Measurements from ENCODE around the gene YEATS2. TPM values are rescaled to one million over a fixed set of nuclear protein-coding genes. Genes with fewer than 3 reads are reported as not detected.

The YEATS2 gene
- total RNA-seq, 6 donors from 2014 or later = 23.9 to 65.0 (median 41.2) TPM

DNA sequence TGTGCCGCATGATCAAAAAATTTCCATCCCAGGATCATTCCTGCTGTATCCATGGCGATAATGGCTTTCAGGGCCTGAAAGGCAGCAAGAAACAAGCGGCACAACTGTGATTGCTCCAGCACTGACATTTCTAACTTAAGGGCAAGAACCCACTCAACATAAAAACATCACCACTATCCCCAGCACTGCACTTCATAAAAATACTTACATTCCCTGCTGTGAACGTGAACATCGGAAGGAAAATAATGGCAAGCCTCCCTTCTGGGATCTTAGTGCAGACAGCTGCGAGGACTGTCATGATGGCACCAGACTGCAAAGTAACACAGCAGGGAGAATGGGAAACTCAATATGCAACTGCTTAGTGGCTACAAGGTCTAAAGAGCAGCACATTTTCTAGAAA is 135.9 kb downstream of the YEATS2 start:
- ATAC-seq (ENCODE audit: low FRiP score in 2 of 2) = no peak
- TF ChIP-seq CTCF (IDR thresholded peaks at IDR 0.05) (no peak), POLR2AphosphoS5 (IDR thresholded peaks at IDR 0.05) (no peak), POLR2A (IDR thresholded peaks at IDR 0.05) (no peak), EP300 (IDR thresholded peaks at IDR 0.05) (no peak)
- Histone ChIP-seq H3K4me1 (no peaks in the 10 kb centered on the region), H3K4me3 (no peak overlapping the region), H3K36me3 (peaks cover 15 to 87% (median 45%) of the 10 kb centered on the region in 4 donors), H3K27me3 (no peaks in the 10 kb centered on the region), H3K27ac (no peak overlapping the region), H3K9me3 (no peaks in the 10 kb centered on the region)
- WGBS, 2 donors = 94 to 96% methylated on average over 6 of the region's 6 CpGs
- no peak for DNase-seq

GRCh38 chr3:183837390-183837789 is 139.8 kb downstream of the YEATS2 start:
- WGBS, 2 donors = 91 to 97% methylated on average over 6 to 9 of the region's 9 CpGs
- no peak overlapping the region for H3K4me3 ChIP-seq
- TF ChIP-seq POLR2AphosphoS5 (IDR thresholded peaks at IDR 0.05) (no peak), POLR2A (IDR thresholded peaks at IDR 0.05) (no peak), CTCF (IDR thresholded peaks at IDR 0.05) (no peak), EP300 (IDR thresholded peaks at IDR 0.05) (no peak)
- H3K9me3 ChIP-seq = no peaks in the 10 kb centered on the region
- H3K4me1 ChIP-seq = no peaks in the 10 kb centered on the region
- DNase-seq (no peak), ATAC-seq (ENCODE audit: low FRiP score in 2 of 2) (no peak)
- no peaks in the 10 kb centered on the region for H3K27me3 ChIP-seq
- peaks cover 24 to 89% (median 60%) of the 10 kb centered on the region in 4 donors for H3K36me3 ChIP-seq
- H3K27ac ChIP-seq = no peak overlapping the region

DNA sequence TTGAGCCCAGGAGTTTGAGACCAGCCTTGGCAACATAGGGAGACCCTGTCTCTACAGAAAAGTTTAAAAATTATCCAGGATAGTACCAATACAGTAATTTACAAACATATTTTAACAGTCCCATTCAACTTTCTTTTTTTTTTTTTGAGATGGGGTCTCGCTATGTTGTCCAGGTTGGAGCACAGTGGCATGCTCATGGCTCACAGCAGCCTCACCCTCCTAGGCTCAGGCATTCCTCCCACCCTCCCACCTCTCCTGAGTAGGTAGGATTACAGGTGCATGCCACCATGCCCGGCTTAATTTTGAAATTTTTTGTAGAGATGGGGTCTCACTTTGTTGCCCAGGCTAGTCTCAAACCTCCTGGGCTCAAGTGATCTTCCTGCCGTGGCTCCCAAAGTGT is 140.3 kb downstream of the YEATS2 start:
- no peak overlapping the region for H3K27ac ChIP-seq
- H3K4me3 ChIP-seq = no peak overlapping the region
- DNase-seq (no peak), ATAC-seq (ENCODE audit: low FRiP score in 2 of 2) (no peak)
- no peaks in the 10 kb centered on the region for H3K27me3 ChIP-seq
- 98 to 100% methylated on average over 3 of the region's 3 CpGs for WGBS, 2 donors
- H3K4me1 ChIP-seq = no peaks in the 10 kb centered on the region
- peaks cover 24 to 89% (median 58%) of the 10 kb centered on the region in 4 donors for H3K36me3 ChIP-seq
- no peak for TF ChIP-seq CTCF (IDR thresholded peaks at IDR 0.05)
- no peak for TF ChIP-seq EP300 (IDR thresholded peaks at IDR 0.05)
- TF ChIP-seq POLR2A (IDR thresholded peaks at IDR 0.05) = no peak
- no peak for TF ChIP-seq POLR2AphosphoS5 (IDR thresholded peaks at IDR 0.05)
- no peaks in the 10 kb centered on the region for H3K9me3 ChIP-seq

GRCh38 chr3:183839751-183840150 is 142.2 kb downstream of the YEATS2 start:
- TF ChIP-seq POLR2AphosphoS5 (IDR thresholded peaks at IDR 0.05) (no peak), POLR2A (IDR thresholded peaks at IDR 0.05) (no peak), CTCF (IDR thresholded peaks at IDR 0.05) (no peak), EP300 (IDR thresholded peaks at IDR 0.05) (no peak)
- Histone ChIP-seq H3K27me3 (no peaks in the 10 kb centered on the region), H3K36me3 (peaks cover 28 to 90% (median 57%) of the 10 kb centered on the region in 4 donors), H3K9me3 (no peaks in the 10 kb centered on the region), H3K27ac (no peak overlapping the region), H3K4me3 (no peak overlapping the region), H3K4me1 (no peaks in the 10 kb centered on the region)
- DNase-seq (no peak), ATAC-seq (ENCODE audit: low FRiP score in 2 of 2) (no peak)
- 92 to 94% methylated on average over 4 of the region's 4 CpGs for WGBS, 2 donors

DNA sequence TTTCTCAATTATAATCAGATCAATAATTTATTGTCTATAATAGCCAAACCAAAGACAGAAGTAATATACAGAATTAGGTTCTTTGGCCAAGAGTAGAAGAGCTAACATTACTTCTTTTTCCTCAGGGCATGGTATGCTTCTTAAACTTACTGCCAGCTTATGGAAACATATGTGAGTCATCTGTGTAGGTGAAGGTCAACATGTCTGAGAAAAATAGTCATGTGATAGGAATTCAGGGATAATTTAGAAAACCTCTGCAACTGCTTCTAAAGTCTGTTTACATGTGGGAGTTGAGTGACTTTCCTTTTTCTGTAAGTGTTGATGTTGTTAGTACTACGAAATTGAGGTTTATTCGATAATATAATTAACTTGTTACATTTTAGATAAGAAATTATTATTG is 147.0 kb downstream of the YEATS2 start:
- no peak for ATAC-seq (ENCODE audit: low FRiP score in 2 of 2)

More for the DNA sequence above, 147.0 kb downstream of the YEATS2 start:
- whole genome bisulfite sequencing, 2 donors = 88 to 95% methylated on average over 2 of the region's 2 CpGs
- Histone ChIP-seq H3K4me1 (no peaks in the 10 kb centered on the region), H3K4me3 (no peak overlapping the region), H3K36me3 (peaks cover 27 to 88% (median 51%) of the 10 kb centered on the region in 4 donors), H3K27me3 (no peaks in the 10 kb centered on the region), H3K27ac (no peak overlapping the region), H3K9me3 (no peaks in the 10 kb centered on the region)
- TF ChIP-seq POLR2A (IDR thresholded peaks at IDR 0.05) = no peak
- TF ChIP-seq CTCF (IDR thresholded peaks at IDR 0.05) = no peak
- TF ChIP-seq EP300 (IDR thresholded peaks at IDR 0.05) = no peak
- TF ChIP-seq POLR2AphosphoS5 (IDR thresholded peaks at IDR 0.05) = no peak
- no peak for DNase-seq
